ENCODE results near the gene SSX2IP. TPM values are rescaled to one million over a fixed set of nuclear protein-coding genes. Genes with fewer than 3 reads are reported as not detected.

The SSX2IP gene
- total RNA-seq, 2 donors from 2014 or later = 8.5 to 13.8 TPM

- Mint-ChIP-seq H3K4me3 (no peak overlapping the region), H3K27me3 (ENCODE audit: low read depth) (no peaks in the 10 kb centered on the region), H3K4me1 (ENCODE audit: low read depth) (peaks cover 22% of the 10 kb centered on the region), H3K36me3 (ENCODE audit: insufficient read depth in 2 of 2) (peaks cover 1 to 6% of the 10 kb centered on the region in 2 donors), H3K27ac (no peak overlapping the region), H3K9me3 (no peaks in the 10 kb centered on the region)
- ATAC-seq (replicated peaks in 1 of 2) (no peak), DNase-seq (no peak)
These were observed 8.2 kb downstream of the SSX2IP start for GRCh38 chr1:84682047-84682446.

- no peak for DNase-seq
- H3K4me1 Mint-ChIP-seq (ENCODE audit: low read depth) = peaks cover 25% of the 10 kb centered on the region
- H3K4me3 Mint-ChIP-seq = no peak overlapping the region
- no peaks in the 10 kb centered on the region for H3K9me3 Mint-ChIP-seq
- no peaks in the 10 kb centered on the region for H3K27me3 Mint-ChIP-seq (ENCODE audit: low read depth)
- no peak overlapping the region for H3K27ac Mint-ChIP-seq
- ATAC-seq (replicated peaks in 1 of 2) = no peak
- H3K36me3 Mint-ChIP-seq (ENCODE audit: insufficient read depth in 2 of 2) = peaks cover 1 to 4% of the 10 kb centered on the region in 2 donors
These were observed 12.7 kb downstream of the SSX2IP start for GRCh38 chr1:84677415-84678099.

- Mint-ChIP-seq H3K27me3 (ENCODE audit: low read depth) (no peaks in the 10 kb centered on the region), H3K27ac (no peak overlapping the region), H3K36me3 (ENCODE audit: insufficient read depth in 2 of 2) (peaks cover 1 to 3% of the 10 kb centered on the region in 2 donors), H3K4me3 (no peak overlapping the region), H3K4me1 (ENCODE audit: low read depth) (peaks cover 24% of the 10 kb centered on the region), H3K9me3 (no peaks in the 10 kb centered on the region)
- no peak for DNase-seq
- ATAC-seq (replicated peaks in 1 of 2) = no peak
These were observed 14.6 kb downstream of the SSX2IP start for GRCh38 chr1:84675631-84676030.

- Mint-ChIP-seq H3K36me3 (ENCODE audit: insufficient read depth in 2 of 2) (peaks cover 1 to 3% of the 10 kb centered on the region in 2 donors), H3K27ac (no peak overlapping the region), H3K4me1 (ENCODE audit: low read depth) (peaks cover 24% of the 10 kb centered on the region), H3K4me3 (no peak overlapping the region), H3K9me3 (no peaks in the 10 kb centered on the region), H3K27me3 (ENCODE audit: low read depth) (no peaks in the 10 kb centered on the region)
- ATAC-seq (replicated peaks in 1 of 2) (no peak), DNase-seq (no peak)
These were observed 15.2 kb downstream of the SSX2IP start for GRCh38 chr1:84675106-84675505.

- no peak overlapping the region for H3K4me3 Mint-ChIP-seq
- ATAC-seq (replicated peaks in 1 of 2) (no peak), DNase-seq (no peak)
- peaks cover 24% of the 10 kb centered on the region for H3K4me1 Mint-ChIP-seq (ENCODE audit: low read depth)
- H3K27ac Mint-ChIP-seq = no peak overlapping the region
- H3K27me3 Mint-ChIP-seq (ENCODE audit: low read depth) = no peaks in the 10 kb centered on the region
- no peaks in the 10 kb centered on the region for H3K9me3 Mint-ChIP-seq
- peaks cover under 1 to 3% of the 10 kb centered on the region in 2 donors for H3K36me3 Mint-ChIP-seq (ENCODE audit: insufficient read depth in 2 of 2)
These were observed 15.6 kb downstream of the SSX2IP start for GRCh38 chr1:84674705-84675104.

- Mint-ChIP-seq H3K4me1 (ENCODE audit: low read depth) (peaks cover 24% of the 10 kb centered on the region), H3K27me3 (ENCODE audit: low read depth) (no peaks in the 10 kb centered on the region), H3K4me3 (no peak overlapping the region), H3K27ac (no peak overlapping the region), H3K9me3 (no peaks in the 10 kb centered on the region), H3K36me3 (ENCODE audit: insufficient read depth in 2 of 2) (peaks cover 2 to 4% of the 10 kb centered on the region in 2 donors)
- DNase-seq (no peak), ATAC-seq (replicated peaks in 1 of 2) (no peak)
These were observed 16.2 kb downstream of the SSX2IP start for GRCh38 chr1:84674021-84674420.

GRCh38 chr1:84672080-84672854 is 18.0 kb downstream of the SSX2IP start:
- DNase-seq (no peak), ATAC-seq (replicated peaks in 1 of 2) (no peak)
- peaks cover 24% of the 10 kb centered on the region for H3K4me1 Mint-ChIP-seq (ENCODE audit: low read depth)
- H3K9me3 Mint-ChIP-seq = no peaks in the 10 kb centered on the region
- H3K4me3 Mint-ChIP-seq = no peak overlapping the region
- H3K27ac Mint-ChIP-seq = no peak overlapping the region
- peaks cover 1 to 2% of the 10 kb centered on the region in 2 donors for H3K36me3 Mint-ChIP-seq (ENCODE audit: insufficient read depth in 2 of 2)
- H3K27me3 Mint-ChIP-seq (ENCODE audit: low read depth) = no peaks in the 10 kb centered on the region

GRCh38 chr1:84669831-84670230 is 20.4 kb downstream of the SSX2IP start:
- Mint-ChIP-seq H3K27me3 (ENCODE audit: low read depth) (no peaks in the 10 kb centered on the region), H3K4me1 (ENCODE audit: low read depth) (peaks cover 24% of the 10 kb centered on the region), H3K4me3 (no peak overlapping the region), H3K27ac (no peak overlapping the region), H3K36me3 (ENCODE audit: insufficient read depth in 2 of 2) (peaks cover 1 to 2% of the 10 kb centered on the region in 2 donors), H3K9me3 (no peaks in the 10 kb centered on the region)
- DNase-seq (no peak), ATAC-seq (replicated peaks in 1 of 2) (no peak)

GRCh38 chr1:84668185-84668584 is 22.1 kb downstream of the SSX2IP start:
- Mint-ChIP-seq H3K9me3 (no peaks in the 10 kb centered on the region), H3K36me3 (ENCODE audit: insufficient read depth in 2 of 2) (peaks cover 1 to 2% of the 10 kb centered on the region in 2 donors), H3K27me3 (ENCODE audit: low read depth) (no peaks in the 10 kb centered on the region), H3K4me3 (no peak overlapping the region), H3K27ac (no peak overlapping the region), H3K4me1 (ENCODE audit: low read depth) (peaks cover 15% of the 10 kb centered on the region)
- DNase-seq = no peak
- no peak for ATAC-seq (replicated peaks in 1 of 2)

- DNase-seq (no peak), ATAC-seq (replicated peaks in 1 of 2) (no peak)
- Mint-ChIP-seq H3K4me1 (ENCODE audit: low read depth) (no peaks in the 10 kb centered on the region), H3K4me3 (no peak overlapping the region), H3K27ac (peak overlapping the region; percentile 2), H3K27me3 (ENCODE audit: low read depth) (no peaks in the 10 kb centered on the region), H3K36me3 (ENCODE audit: insufficient read depth in 2 of 2) (peaks cover 1 to 2% of the 10 kb centered on the region in 2 donors), H3K9me3 (no peaks in the 10 kb centered on the region)
These were observed 24.5 kb downstream of the SSX2IP start for GRCh38 chr1:84665703-84666317.

GRCh38 chr1:84653130-84653677 is 37.1 kb downstream of the SSX2IP start:
- ATAC-seq (replicated peaks in 1 of 2) = no peak
- H3K4me1 Mint-ChIP-seq (ENCODE audit: low read depth) = peaks cover 6% of the 10 kb centered on the region
- peaks cover 0 to 6% of the 10 kb centered on the region in 2 donors for H3K36me3 Mint-ChIP-seq (ENCODE audit: insufficient read depth in 2 of 2)
- no peaks in the 10 kb centered on the region for H3K9me3 Mint-ChIP-seq
- H3K27me3 Mint-ChIP-seq (ENCODE audit: low read depth) = no peaks in the 10 kb centered on the region
- H3K27ac Mint-ChIP-seq = no peak overlapping the region
- no peak overlapping the region for H3K4me3 Mint-ChIP-seq
- no peak for DNase-seq

- Mint-ChIP-seq H3K4me3 (no peak overlapping the region), H3K27me3 (ENCODE audit: low read depth) (no peaks in the 10 kb centered on the region), H3K36me3 (ENCODE audit: insufficient read depth in 2 of 2) (peaks cover 0 to 3% of the 10 kb centered on the region in 2 donors), H3K9me3 (no peaks in the 10 kb centered on the region), H3K27ac (no peak overlapping the region), H3K4me1 (ENCODE audit: low read depth) (no peaks in the 10 kb centered on the region)
- ATAC-seq (replicated peaks in 1 of 2) (no peak), DNase-seq (no peak)
These were observed 45.8 kb downstream of the SSX2IP start for GRCh38 chr1:84644472-84644871.

GRCh38 chr1:84643183-84643582 is 47.1 kb downstream of the SSX2IP start:
- H3K4me3 Mint-ChIP-seq = no peak overlapping the region
- no peaks in the 10 kb centered on the region for H3K9me3 Mint-ChIP-seq
- H3K27me3 Mint-ChIP-seq (ENCODE audit: low read depth) = no peaks in the 10 kb centered on the region
- ATAC-seq (replicated peaks in 1 of 2) (no peak), DNase-seq (no peak)
- H3K36me3 Mint-ChIP-seq (ENCODE audit: insufficient read depth in 2 of 2) = no peaks in the 10 kb centered on the region
- H3K4me1 Mint-ChIP-seq (ENCODE audit: low read depth) = no peaks in the 10 kb centered on the region
- H3K27ac Mint-ChIP-seq = no peak overlapping the region
